Aorta (tissue), 5 donors: ENCODE data around the gene THBS4. TPM values are rescaled to one million over a fixed set of nuclear protein-coding genes. Genes with fewer than 3 reads are reported as not detected.

Experiments used
- ATAC-seq: fragments of 200-7000 bp; cut with Tn5 transposase; one replicate; pipeline ENCODE4 v1.9.1; 2022; ENCODE audit warnings: moderate library complexity; ENCODE audit not compliant: low FRiP score
- DNase-seq, 2 donors: peaks; one replicate each; pipeline ENCODE4 v3.0.0-alpha.2; 2020
- H3K27ac ChIP-seq, 2 donors: one replicate each; pipeline ENCODE4 v1.5.1; 2013; ENCODE audit warnings: low read length in 2 of 2, mild to moderate bottlenecking in 2 of 2, moderate library complexity in 2 of 2, control low read depth in 1 of 2, inconsistent platforms in 1 of 2, low read depth in 1 of 2
- H3K27me3 ChIP-seq, 2 donors: one replicate each; pipeline ENCODE4 v1.6.1; 2013; ENCODE audit warnings: control low read depth in 1 of 2, low read length in 1 of 2, mild to moderate bottlenecking in 1 of 2, moderate library complexity in 1 of 2; ENCODE audit not compliant: insufficient read depth in 2 of 2, control insufficient read depth in 1 of 2
- H3K36me3 ChIP-seq, 2 donors: one replicate each; pipeline ENCODE4 v1.6.1; 2013; ENCODE audit warnings: control low read depth in 1 of 2, low read length in 1 of 2, mild to moderate bottlenecking in 1 of 2; ENCODE audit not compliant: insufficient read depth in 2 of 2, control insufficient read depth in 1 of 2
- H3K4me1 ChIP-seq, 2 donors: one replicate each; pipeline ENCODE4 v1.6.1; 2013; ENCODE audit warnings: low read length in 2 of 2, control low read depth in 1 of 2, mild to moderate bottlenecking in 1 of 2, moderate library complexity in 1 of 2; ENCODE audit not compliant: insufficient read depth in 2 of 2, control insufficient read depth in 1 of 2
- H3K4me3 ChIP-seq, 2 donors: one replicate each; pipeline ENCODE4 v1.5.1; 2013; ENCODE audit warnings: low read length in 2 of 2, control low read depth in 1 of 2, mild to moderate bottlenecking in 1 of 2
- H3K9me3 ChIP-seq: one replicate; pipeline ENCODE4 v1.6.1; 2013; ENCODE audit warnings: mild to moderate bottlenecking, low read length; ENCODE audit not compliant: control insufficient read depth
- WGBS, 2 donors: extraction: QIAGEN DNeasy Blood & Tissue Kit; methylation state at CpG; one replicate each; pipeline ENCODE4 v1.1.7; 2013; 5-methylcytosine and 5-hydroxymethylcytosine counted together
- intact Hi-C, 2 donors: fragments of 100-400 bp; cut with DNase I; formaldehyde crosslinking; loops; one replicate each; pipeline versions ENCODE4 v1.14.2 to v1.15.0; 2022
- polyA plus RNA-seq, 2 donors: library from polyadenylated mRNA; stranded (reverse); fragments of 200-250 nt; gene quantifications; one replicate each; pipeline ENCODE4 v1.2.3, GENCODE V29; 2013
- total RNA-seq, 2 donors: library from RNA; stranded (reverse); fragmentation: NEBNext Ultra II Directional; extraction: Animal tissue kit (Norgen Biotek cat#: 25700); gene quantifications; one replicate each; pipeline ENCODE4 v1.2.1, GENCODE V29; 2021
- donor health status: healthy with polysubstance abuse.
- donor health status: Bipolar disorder and iron deficiency.
- donor health status: DM: no; HTN: no; CAD: no.
- donor health status: DM: no; HTN: no; CAD: no.
- donor health status: DM: yes; HTN: yes; CAD: no.

THBS4 gene
- total and polyA plus RNA-seq, 4 donors: 0.36 to 23.6 (median 2.9) TPM; not detected in 1

DNA sequence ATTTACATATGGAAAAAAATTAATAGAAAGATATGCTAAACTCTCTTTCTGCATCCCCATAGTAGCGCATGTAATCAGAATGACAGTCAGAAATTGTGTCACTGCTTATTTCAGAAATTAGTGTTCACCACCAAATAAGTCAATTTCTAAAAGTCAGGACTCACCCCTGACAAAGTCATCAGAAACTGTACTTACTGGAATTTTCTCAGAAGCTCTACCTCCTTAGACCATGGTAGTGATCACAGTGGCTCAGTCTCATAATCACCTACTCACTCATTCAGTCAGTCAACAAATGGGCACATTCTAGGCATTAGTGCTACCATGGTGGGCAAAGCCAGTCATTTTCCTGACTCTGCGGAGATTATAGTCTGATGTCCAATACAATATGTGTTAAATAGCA is 22.0 kb downstream of the THBS4 start:
- H3K9me3 ChIP-seq: no peaks in the 10 kb centered on the region
- H3K36me3 ChIP-seq: no peaks in the 10 kb centered on the region
- intact Hi-C loops: no loop called here
- no peak overlapping the region for H3K4me3 ChIP-seq
- no peak for ATAC-seq
- H3K27ac ChIP-seq: no peak overlapping the region
- 93 to 96% methylated on average over 2 of the region's 2 CpGs for WGBS, 2 donors
- H3K4me1 ChIP-seq: no peaks in the 10 kb centered on the region
- no peak for DNase-seq
- H3K27me3 ChIP-seq: no peaks in the 10 kb centered on the region

DNA sequence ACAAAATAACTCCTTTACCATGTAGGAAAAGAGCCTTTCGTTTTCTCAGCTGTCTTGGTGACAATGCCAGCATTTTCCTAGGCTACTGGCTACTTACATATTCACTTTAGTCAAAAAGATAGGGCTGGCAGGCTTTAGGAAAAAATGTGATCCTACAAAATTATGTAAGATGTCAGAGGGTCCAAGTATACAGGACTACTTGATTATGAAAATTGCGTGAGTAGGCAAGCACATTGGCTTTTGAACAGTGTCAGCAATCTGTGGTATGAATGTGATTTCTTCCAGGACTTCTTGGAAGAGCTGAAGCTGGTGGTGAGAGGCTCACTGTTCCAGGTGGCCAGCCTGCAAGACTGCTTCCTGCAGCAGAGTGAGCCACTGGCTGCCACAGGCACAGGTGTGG is 22.8 kb downstream of the THBS4 start:
- Histone ChIP-seq H3K27ac (no peak overlapping the region), H3K36me3 (no peaks in the 10 kb centered on the region), H3K4me1 (no peaks in the 10 kb centered on the region), H3K27me3 (no peaks in the 10 kb centered on the region), H3K9me3 (no peaks in the 10 kb centered on the region), H3K4me3 (no peak overlapping the region)
- 31 to 45% methylated on average over 2 of the region's 2 CpGs for whole genome bisulfite sequencing, 2 donors
- intact Hi-C loops: no loop called here
- ATAC-seq (no peak), DNase-seq (no peak)

DNA sequence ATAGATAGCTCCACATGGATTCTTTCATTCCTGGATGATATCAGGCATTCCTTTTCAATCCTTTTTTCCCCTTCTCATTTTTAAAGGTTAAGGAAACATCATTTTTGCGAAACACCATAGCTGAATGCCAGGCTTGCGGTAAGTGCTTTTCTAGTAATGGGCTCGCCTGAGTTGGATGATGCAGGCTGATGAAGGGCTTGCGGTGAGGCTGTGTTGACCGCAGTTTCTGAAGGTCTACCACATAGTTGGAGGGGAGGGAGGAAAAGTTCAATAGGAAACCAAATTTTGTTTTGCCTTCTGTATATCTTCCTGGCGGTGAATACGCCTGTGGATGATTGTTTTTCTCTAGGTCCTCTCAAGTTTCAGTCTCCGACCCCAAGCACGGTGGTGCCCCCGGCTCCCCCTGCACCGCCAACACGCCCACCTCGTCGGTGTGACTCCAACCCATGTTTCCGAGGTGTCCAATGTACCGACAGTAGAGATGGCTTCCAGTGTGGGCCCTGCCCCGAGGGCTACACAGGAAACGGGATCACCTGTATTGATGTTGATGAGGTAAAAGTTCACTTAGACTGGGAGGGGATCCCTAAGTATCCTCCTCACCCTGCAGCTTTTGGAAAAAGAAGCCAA is 24.3 kb downstream of the THBS4 start:
- no peak overlapping the region for H3K4me3 ChIP-seq
- H3K27me3 ChIP-seq: no peaks in the 10 kb centered on the region
- ATAC-seq: no peak
- H3K36me3 ChIP-seq: no peaks in the 10 kb centered on the region
- no peaks in the 10 kb centered on the region for H3K9me3 ChIP-seq
- peaks cover 0 to 6% of the 10 kb centered on the region in 2 donors for H3K4me1 ChIP-seq
- no peak overlapping the region for H3K27ac ChIP-seq
- no peak for DNase-seq
- intact Hi-C loops: no loop called here
- WGBS, 2 donors: 94 to 96% methylated on average over 18 of the region's 18 CpGs

DNA sequence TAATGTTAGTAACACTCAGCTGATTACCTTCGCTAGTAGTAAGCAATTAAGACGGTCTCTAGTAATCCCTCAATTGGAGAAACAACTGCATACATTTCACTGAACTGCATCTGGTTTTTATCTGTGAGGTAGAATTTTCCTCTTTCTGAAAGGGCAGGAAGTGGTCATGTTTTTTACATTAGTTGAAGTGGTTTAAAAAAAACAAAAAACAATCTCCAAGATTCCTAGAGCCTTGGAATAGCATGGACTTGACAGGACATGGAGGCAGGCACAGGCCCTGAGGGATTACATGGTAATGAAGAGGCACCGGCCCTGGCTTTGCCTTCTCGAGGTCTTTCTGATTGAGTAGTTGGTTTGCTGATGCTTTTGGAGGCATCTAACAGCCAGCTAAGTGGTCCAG is 25.8 kb downstream of the THBS4 start:
- 59% methylated on average over 4 of the region's 4 CpGs for WGBS, 2 donors
- Histone ChIP-seq H3K36me3 (no peaks in the 10 kb centered on the region), H3K4me1 (peaks cover 0 to 6% of the 10 kb centered on the region in 2 donors), H3K27ac (no peak overlapping the region), H3K4me3 (no peak overlapping the region), H3K9me3 (no peaks in the 10 kb centered on the region), H3K27me3 (no peaks in the 10 kb centered on the region)
- ATAC-seq (no peak), DNase-seq (no peak)
- intact Hi-C loops: no loop called here

DNA sequence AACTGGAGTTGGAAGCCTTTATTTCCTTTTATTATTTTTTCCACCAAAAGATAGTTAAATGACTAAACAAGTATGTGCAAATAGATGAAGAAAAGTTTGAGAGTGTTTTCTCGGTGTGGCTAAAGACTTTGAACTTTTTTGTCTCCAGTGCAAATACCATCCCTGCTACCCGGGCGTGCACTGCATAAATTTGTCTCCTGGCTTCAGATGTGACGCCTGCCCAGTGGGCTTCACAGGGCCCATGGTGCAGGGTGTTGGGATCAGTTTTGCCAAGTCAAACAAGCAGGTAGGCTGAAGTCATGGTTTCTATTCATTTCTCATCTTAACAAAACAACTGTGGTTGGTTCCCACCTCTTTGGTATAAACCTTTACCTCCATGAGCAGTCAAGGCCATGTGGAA is 26.4 kb downstream of the THBS4 start:
- DNase-seq (no peak), ATAC-seq (no peak)
- Histone ChIP-seq H3K4me1 (peaks cover 0 to 6% of the 10 kb centered on the region in 2 donors), H3K4me3 (no peak overlapping the region), H3K36me3 (no peaks in the 10 kb centered on the region), H3K27ac (no peak overlapping the region), H3K9me3 (no peaks in the 10 kb centered on the region), H3K27me3 (no peaks in the 10 kb centered on the region)
- 86 to 89% methylated on average over 4 of the region's 4 CpGs for WGBS, 2 donors
- intact Hi-C loops: no loop called here

DNA sequence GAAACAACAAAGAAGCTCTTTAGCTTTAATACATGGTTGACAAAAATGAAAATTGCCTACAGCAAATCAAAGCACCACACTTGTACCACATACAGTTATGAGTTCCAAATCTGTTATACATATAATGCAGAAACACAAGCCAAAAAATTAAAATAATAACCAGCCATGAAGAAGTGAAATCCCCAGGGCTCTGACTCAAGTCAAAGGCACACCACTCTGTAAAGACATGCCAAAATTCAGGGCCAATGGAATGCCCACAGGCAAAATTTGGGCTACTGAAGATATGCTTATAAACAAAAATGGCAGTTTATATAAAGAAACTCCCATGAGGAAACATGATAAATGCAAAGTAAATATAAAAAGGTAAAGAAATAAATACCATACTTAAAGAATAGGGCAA is 29.0 kb downstream of the THBS4 start:
- H3K4me1 ChIP-seq: peaks cover 0 to 6% of the 10 kb centered on the region in 2 donors
- H3K4me3 ChIP-seq: no peak overlapping the region
- DNase-seq (no peak), ATAC-seq (no peak)
- no peaks in the 10 kb centered on the region for H3K36me3 ChIP-seq
- H3K27me3 ChIP-seq: no peaks in the 10 kb centered on the region
- no peaks in the 10 kb centered on the region for H3K9me3 ChIP-seq
- no peak overlapping the region for H3K27ac ChIP-seq
- intact Hi-C loops: no loop called here

DNA sequence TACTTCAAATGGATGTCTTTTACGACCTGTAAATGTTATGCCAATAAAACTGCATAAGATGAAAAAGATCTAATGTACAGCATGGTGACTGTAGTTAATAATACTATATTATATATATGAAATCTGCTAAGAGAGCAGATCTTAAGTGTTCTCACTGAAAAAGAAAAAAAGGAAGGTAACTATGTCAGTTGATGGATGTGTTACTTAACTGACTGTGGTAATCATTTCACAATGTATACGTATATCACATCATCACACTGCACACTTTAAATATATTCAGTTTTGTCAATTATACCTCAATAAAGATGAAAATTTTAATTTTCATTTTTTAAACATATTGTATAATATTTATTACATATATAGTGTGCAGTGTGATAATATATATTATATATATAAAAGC is 31.9 kb downstream of the THBS4 start:
- Histone ChIP-seq H3K36me3 (no peaks in the 10 kb centered on the region), H3K27me3 (no peaks in the 10 kb centered on the region), H3K9me3 (no peaks in the 10 kb centered on the region), H3K27ac (no peak overlapping the region), H3K4me1 (peaks cover 0 to 6% of the 10 kb centered on the region in 2 donors), H3K4me3 (no peak overlapping the region)
- 89 to 93% methylated on average over 2 of the region's 2 CpGs for WGBS, 2 donors
- intact Hi-C loops: no loop called here
- ATAC-seq: no peak
- DNase-seq: no peak

DNA sequence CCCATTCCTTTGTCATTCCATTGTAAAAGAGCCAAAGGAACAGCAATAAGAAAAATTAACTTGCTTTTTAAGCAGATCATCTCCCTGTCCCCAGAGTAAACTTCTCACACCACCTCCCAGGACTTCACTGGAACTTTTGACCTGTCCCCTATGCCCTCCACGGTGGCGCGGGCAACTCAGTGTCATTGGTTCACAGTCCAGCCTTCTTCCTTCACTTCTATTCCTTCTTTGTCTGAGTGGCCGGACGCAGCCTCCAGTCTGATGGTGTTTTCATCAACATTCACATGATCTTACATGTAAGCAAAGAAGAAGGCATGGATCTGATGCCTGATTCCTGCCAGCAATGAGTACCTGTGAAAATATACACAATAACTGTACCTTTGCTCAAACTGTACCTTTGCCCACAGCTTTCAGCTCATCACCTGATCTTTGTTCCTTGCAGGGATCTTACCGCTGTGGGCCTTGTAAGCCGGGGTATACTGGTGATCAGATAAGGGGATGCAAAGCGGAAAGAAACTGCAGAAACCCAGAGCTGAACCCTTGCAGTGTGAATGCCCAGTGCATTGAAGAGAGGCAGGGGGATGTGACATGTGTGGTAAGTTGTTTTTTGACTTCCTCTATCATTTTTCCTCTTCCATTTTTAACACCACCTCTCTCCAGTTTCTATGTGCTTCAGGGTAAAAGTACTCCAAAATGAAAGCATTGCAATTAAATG is 32.5 kb downstream of the THBS4 start:
- no peak overlapping the region for H3K27ac ChIP-seq
- 94 to 96% methylated on average over 8 of the region's 8 CpGs for WGBS, 2 donors

DNA sequence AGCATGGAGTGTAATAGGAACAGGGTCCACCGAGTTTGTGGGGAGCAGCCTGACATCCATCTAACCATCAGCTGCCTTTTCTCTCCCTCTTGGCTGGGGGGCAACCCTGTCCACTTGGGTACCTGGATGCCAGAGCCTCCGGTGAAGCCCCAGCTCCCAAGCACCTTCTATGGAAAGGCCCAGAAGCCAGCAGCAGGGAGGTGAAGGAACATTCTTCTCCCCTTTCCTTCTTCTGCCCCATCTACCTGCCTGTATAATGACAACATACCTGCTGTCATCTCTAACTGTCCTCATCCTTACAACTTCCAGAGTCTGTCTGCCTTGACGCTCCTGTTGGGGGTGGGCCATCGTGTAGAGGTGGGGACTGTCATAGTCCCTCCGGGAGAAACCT is 33.1 kb downstream of the THBS4 start:
- Histone ChIP-seq H3K9me3 (no peaks in the 10 kb centered on the region), H3K36me3 (no peaks in the 10 kb centered on the region), H3K27ac (no peak overlapping the region), H3K4me1 (peaks cover 0 to 6% of the 10 kb centered on the region in 2 donors), H3K27me3 (no peaks in the 10 kb centered on the region), H3K4me3 (no peak overlapping the region)
- DNase-seq (no peak), ATAC-seq (no peak)
- 95 to 97% methylated on average over 5 of the region's 5 CpGs for WGBS, 2 donors
- intact Hi-C loops: no loop called here

More for the DNA sequence above, 32.5 kb downstream of the THBS4 start:
- Histone ChIP-seq H3K27me3 (no peaks in the 10 kb centered on the region), H3K4me1 (peaks cover 0 to 6% of the 10 kb centered on the region in 2 donors), H3K9me3 (no peaks in the 10 kb centered on the region), H3K4me3 (no peak overlapping the region), H3K36me3 (no peaks in the 10 kb centered on the region)
- no peak for ATAC-seq
- intact Hi-C loops: no loop called here
- DNase-seq: no peak
